Measurements from ENCODE around the gene SACM1L. TPM values are rescaled to one million over a fixed set of nuclear protein-coding genes. Genes with fewer than 3 reads are reported as not detected.
A peak's percentile ranks its signal among the peaks of the same experiment; 100 is the strongest.
"Not testable (repeated sequence)": the region's sequence is repeated elsewhere in the genome, so short reads cannot be mapped to it uniquely, and the experiment has no call there.

SACM1L gene
- total RNA-seq, 1 experiment from 2014 or later, result 79.6 TPM

GRCh38 chr3:45746777-45747622, 57.8 kb downstream of the SACM1L start (continued):
- TF ChIP-seq ZNF671 (CRISPR knock-in tag; IDR thresholded peaks at IDR 0.05), result no peak
- TF ChIP-seq MLX (CRISPR knock-in tag; IDR thresholded peaks at IDR 0.05), result no peak
- TF ChIP-seq ZNF416 (CRISPR knock-in tag; IDR thresholded peaks at IDR 0.05), result no peak
- no peak for TF ChIP-seq AFF4 (CRISPR knock-in tag; IDR thresholded peaks at IDR 0.05; ENCODE audit: borderline replicate concordance)
- no peak for TF ChIP-seq ZNF425 (CRISPR knock-in tag; conservative IDR thresholded peaks at IDR 0.05)
- no peak for TF ChIP-seq RORB (CRISPR knock-in tag; IDR thresholded peaks at IDR 0.05)

GRCh38 chr3:45748068-45748467, 58.9 kb downstream of the SACM1L start:
- H3K4me1 Mint-ChIP-seq, result peaks cover 10% of the 10 kb centered on the region; the same call in 1 of the 2 replicates

GRCh38 chr3:45749036-45749600, 59.9 kb downstream of the SACM1L start:
- ATAC-seq; H3K9me3 Mint-ChIP-seq; DNase-seq (ENCODE audit: low spot score); POLR2A ChIA-PET; H3K4me1 Mint-ChIP-seq; H3K4me3 Mint-ChIP-seq; H3K27me3 Mint-ChIP-seq (ENCODE audit: low read depth): not testable (repeated sequence)
- CTCF ChIA-PET, result interaction anchor here (1.8 kb wide), 1 partner anchor 11 kb away, joined by 8 read pairs; no protein-coding TSS in a partner anchor
- Mint-ChIP-seq H3K27ac (peak overlapping the region; percentile 17; the same call in 1 of the 2 replicates), H3K36me3 (peaks cover 17% of the 10 kb centered on the region)

More at GRCh38 chr3:45748068-45748467, 58.9 kb downstream of the SACM1L start:
- DNase-seq (ENCODE audit: low spot score) (no peak), ATAC-seq (no peak)
- ChIA-PET CTCF (interaction anchor here (0.6 to 1.8 kb wide), 5 partner anchors 12 to 565 kb away, joined by 4 to 8 read pairs (median 5); no protein-coding TSS in a partner anchor), POLR2A (interaction anchor here (0.6 kb wide), 1 partner anchor 13 kb away, joined by 3 read pairs; no protein-coding TSS in a partner anchor)
- Mint-ChIP-seq H3K36me3 (peaks cover 26% of the 10 kb centered on the region), H3K4me3 (no peak overlapping the region), H3K27ac (no peak overlapping the region; the same call in 1 of the 2 replicates), H3K9me3 (no peaks in the 10 kb centered on the region), H3K27me3 (ENCODE audit: low read depth) (no peaks in the 10 kb centered on the region)
- TF ChIP-seq ZNF219 (CRISPR knock-in tag; IDR thresholded peaks at IDR 0.05; ENCODE audit: borderline replicate concordance) (no peak), STAT6 (CRISPR knock-in tag; conservative IDR thresholded peaks at IDR 0.05; ENCODE audit: low read depth) (no peak), ATF3 (CRISPR knock-in tag; conservative IDR thresholded peaks at IDR 0.05) (no peak), HMGA2 (CRISPR knock-in tag; IDR thresholded peaks at IDR 0.05) (no peak), NR1H2 (CRISPR knock-in tag; IDR thresholded peaks at IDR 0.05) (no peak), ZNF232 (CRISPR knock-in tag; IDR thresholded peaks at IDR 0.05) (no peak), NFATC4 (CRISPR knock-in tag; IDR thresholded peaks at IDR 0.05) (no peak), SMAD4 (CRISPR knock-in tag; IDR thresholded peaks at IDR 0.05) (no peak), KAT7 (CRISPR knock-in tag; IDR thresholded peaks at IDR 0.05; ENCODE audit: borderline replicate concordance) (no peak), ELF4 (CRISPR knock-in tag; IDR thresholded peaks at IDR 0.05; ENCODE audit: low read depth) (no peak), ATF2 (CRISPR knock-in tag; IDR thresholded peaks at IDR 0.05; ENCODE audit: borderline replicate concordance, low read depth) (no peak), ZMAT4 (CRISPR knock-in tag; IDR thresholded peaks at IDR 0.05) (no peak)
